Testis (tissue), 3 donors: Measurements from ENCODE around the gene RNF126. TPM values are rescaled to one million over a fixed set of nuclear protein-coding genes. Genes with fewer than 3 reads are reported as not detected.

Experiments used
- DNase-seq: peaks from one replicate; pipeline ENCODE4 v3.0.0-alpha.2; 2019
- H3K27ac ChIP-seq, 2 donors: fragments of 200-600 bp; sonication (generic); one replicate each; pipeline ENCODE4 v1.5.1; 2019
- H3K27me3 ChIP-seq: fragments of 200-600 bp; sonication (generic); one replicate; pipeline ENCODE4 v1.5.1; 2019
- H3K36me3 ChIP-seq: fragments of 200-600 bp; sonication (generic); one replicate; pipeline ENCODE4 v1.5.1; 2017; ENCODE audit warnings: low read depth; ENCODE audit errors: missing control alignments
- H3K4me1 ChIP-seq: fragments of 200-600 bp; sonication (generic); one replicate; pipeline ENCODE4 v1.5.1; 2019
- H3K4me3 ChIP-seq, 2 donors: fragments of 200-600 bp; sonication (generic); one replicate each; pipeline ENCODE4 v1.5.1; 2017 to 2019
- H3K9me3 ChIP-seq: fragments of 200-600 bp; sonication (generic); one replicate; pipeline ENCODE4 v1.5.1; 2017
- POLR2A ChIP-seq: fragments of 450-650 bp; IDR thresholded peaks from one replicate; pipeline ENCODE4 v1.6.1; 2017; ENCODE audit warnings: antibody characterized with exemption, mild to moderate bottlenecking, moderate library complexity
- WGBS, 2 donors: methylation state at CpG; one replicate each; pipeline ENCODE4 v1.1.5; 2018; 5-methylcytosine and 5-hydroxymethylcytosine counted together
- intact Hi-C: fragments of 100-400 bp; cut with DNase I; formaldehyde crosslinking; loops from one replicate; pipeline ENCODE4 v1.15.1; 2023; ENCODE audit warnings: low total_unique reads
- polyA plus RNA-seq: library from polyadenylated mRNA; stranded (reverse); fragments of 350-450 nt; fragmentation: Illumina TruSeq; extraction: RNeasy Lipid Tissue Mini Kit (QIAGEN cat#74804); gene quantifications from one replicate; pipeline ENCODE4 v1.2.3, GENCODE V29; 2014; ENCODE audit warnings: low read depth, low replicate concordance; ENCODE audit not compliant: insufficient read depth
- total RNA-seq, 2 donors: library from RNA; depleted of rRNA; stranded (reverse); fragments of >200 nt; gene quantifications; one replicate each; pipeline ENCODE4 v1.2.3, GENCODE V29; 2016
- TF ChIP-seq, protein P1 (sequence below), 3 experiments: fragments of 450-650 bp in 2 of 3; fragments of 200-600 bp in 1 of 3; sonication (generic) in 1 of 3; IDR thresholded peaks; one replicate each; pipeline ENCODE4 v1.5.1; 2016 to 2019; ENCODE audit warnings: antibody characterized with exemption in 3 of 3, mild to moderate bottlenecking in 2 of 3, moderate library complexity in 1 of 3

RNF126 gene
- total and polyA plus RNA-seq, 3 donors from 2014 or later: 107 to 158 (median 148) TPM

DNA sequence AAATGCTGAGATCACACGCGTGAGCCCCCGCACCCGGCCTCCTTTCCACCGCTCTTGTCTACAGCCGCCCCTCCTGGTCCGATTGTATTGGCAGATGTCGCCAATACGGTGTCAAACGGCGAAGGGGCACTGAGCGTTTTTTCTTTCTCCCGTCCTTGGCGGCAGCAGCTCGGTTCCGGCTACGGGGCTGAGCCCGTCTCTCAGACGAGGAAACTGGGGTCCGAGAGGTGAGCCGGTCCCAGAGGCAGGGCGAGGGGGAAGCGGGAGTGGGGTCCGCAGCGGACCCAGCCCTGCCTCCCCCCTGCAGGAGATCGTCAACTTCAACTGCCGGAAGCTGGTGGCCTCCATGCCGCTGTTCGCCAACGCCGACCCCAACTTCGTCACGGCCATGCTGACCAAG, 50.1 kb downstream of the RNF126 start:
- intact Hi-C loops: no loop called here
- Histone ChIP-seq H3K4me1 (peaks cover 17% of the 10 kb centered on the region), H3K27me3 (no peaks in the 10 kb centered on the region), H3K9me3 (no peaks in the 10 kb centered on the region), H3K4me3 (no peak overlapping the region), H3K27ac (no peak overlapping the region), H3K36me3 (no peaks in the 10 kb centered on the region)
- DNase-seq: no peak
- 72 to 78% methylated on average over 33 of the region's 33 CpGs for WGBS, 2 donors
- no peak for TF ChIP-seq POLR2A
- TF ChIP-seq, protein P1, sequence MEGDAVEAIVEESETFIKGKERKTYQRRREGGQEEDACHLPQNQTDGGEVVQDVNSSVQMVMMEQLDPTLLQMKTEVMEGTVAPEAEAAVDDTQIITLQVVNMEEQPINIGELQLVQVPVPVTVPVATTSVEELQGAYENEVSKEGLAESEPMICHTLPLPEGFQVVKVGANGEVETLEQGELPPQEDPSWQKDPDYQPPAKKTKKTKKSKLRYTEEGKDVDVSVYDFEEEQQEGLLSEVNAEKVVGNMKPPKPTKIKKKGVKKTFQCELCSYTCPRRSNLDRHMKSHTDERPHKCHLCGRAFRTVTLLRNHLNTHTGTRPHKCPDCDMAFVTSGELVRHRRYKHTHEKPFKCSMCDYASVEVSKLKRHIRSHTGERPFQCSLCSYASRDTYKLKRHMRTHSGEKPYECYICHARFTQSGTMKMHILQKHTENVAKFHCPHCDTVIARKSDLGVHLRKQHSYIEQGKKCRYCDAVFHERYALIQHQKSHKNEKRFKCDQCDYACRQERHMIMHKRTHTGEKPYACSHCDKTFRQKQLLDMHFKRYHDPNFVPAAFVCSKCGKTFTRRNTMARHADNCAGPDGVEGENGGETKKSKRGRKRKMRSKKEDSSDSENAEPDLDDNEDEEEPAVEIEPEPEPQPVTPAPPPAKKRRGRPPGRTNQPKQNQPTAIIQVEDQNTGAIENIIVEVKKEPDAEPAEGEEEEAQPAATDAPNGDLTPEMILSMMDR (IDR thresholded peaks at IDR 0.05): no peak

DNA sequence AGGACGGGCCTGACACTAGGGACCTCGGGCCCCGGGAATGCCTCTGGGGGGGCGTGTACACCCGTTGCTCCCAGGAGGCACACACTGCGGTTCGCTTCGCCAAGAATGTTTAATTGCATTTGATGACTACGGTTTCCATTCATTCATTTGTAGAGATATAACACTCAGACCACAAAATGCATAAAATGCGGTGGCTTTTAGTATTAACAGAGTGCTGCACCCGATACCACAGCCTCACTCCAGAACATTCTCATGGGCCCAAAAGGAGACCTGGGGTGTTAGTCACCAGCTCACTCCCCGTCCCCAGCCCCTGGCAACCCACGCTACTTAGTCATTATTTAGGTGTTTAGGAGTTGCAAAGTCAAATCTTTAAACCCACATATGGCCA, 51.5 kb downstream of the RNF126 start:
- H3K27ac ChIP-seq: peak overlapping the region in 1 of 2 donors; percentile 63
- H3K4me1 ChIP-seq: peaks cover 17% of the 10 kb centered on the region
- no peak for TF ChIP-seq POLR2A
- TF ChIP-seq, protein P1 (IDR thresholded peaks at IDR 0.05): no peak
- no peaks in the 10 kb centered on the region for H3K27me3 ChIP-seq
- 57 to 60% methylated on average over 13 of the region's 13 CpGs for WGBS, 2 donors
- H3K4me3 ChIP-seq: no peak overlapping the region
- H3K36me3 ChIP-seq: no peaks in the 10 kb centered on the region
- no peaks in the 10 kb centered on the region for H3K9me3 ChIP-seq
- intact Hi-C loops: no loop called here
- no peak for DNase-seq

DNA sequence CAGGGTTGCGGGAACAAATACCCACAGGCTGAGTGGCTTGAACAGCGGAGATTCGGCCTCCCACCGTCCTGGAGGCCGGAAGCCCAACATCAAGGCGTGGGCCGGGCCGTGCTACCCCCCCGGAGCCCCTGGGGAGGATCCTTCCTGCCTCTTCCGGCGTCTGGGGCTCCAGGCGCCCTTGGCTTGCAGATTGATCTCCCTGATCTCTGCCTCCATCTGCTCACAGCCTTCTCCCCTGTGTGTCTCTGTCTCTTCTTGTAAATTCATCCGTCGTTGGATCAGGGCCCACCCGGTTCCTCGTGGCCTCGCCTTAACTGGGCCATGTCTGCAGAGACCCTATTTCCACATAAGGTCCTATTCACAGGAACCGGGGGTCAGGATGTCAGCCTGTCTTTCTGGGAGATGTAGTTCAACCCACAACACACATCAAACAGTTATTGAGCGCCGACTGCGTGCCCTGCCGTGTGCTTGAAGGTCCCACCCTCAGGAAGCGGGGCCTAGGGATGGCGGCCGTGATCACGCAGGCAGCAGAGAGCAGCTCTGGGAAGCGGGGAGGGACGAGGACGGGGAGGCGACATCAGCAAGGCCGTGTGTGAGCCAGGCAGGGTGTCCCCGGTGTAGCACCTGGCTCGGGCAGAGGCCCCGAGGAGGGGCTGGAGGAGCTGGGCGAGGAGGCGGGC, 52.1 kb downstream of the RNF126 start:
- Histone ChIP-seq H3K4me3 (no peak overlapping the region), H3K27ac (peak overlapping the region in 1 of 2 donors; percentile 63), H3K36me3 (no peaks in the 10 kb centered on the region), H3K4me1 (peaks cover 17% of the 10 kb centered on the region), H3K9me3 (no peaks in the 10 kb centered on the region), H3K27me3 (no peaks in the 10 kb centered on the region)
- TF ChIP-seq, protein P1 (IDR thresholded peaks at IDR 0.05): no peak
- TF ChIP-seq POLR2A: no peak
- intact Hi-C loops: no loop called here
- WGBS, 2 donors: 26 to 36% methylated on average over 23 to 36 of the region's 36 CpGs
- peak; percentile 67 for DNase-seq

DNA sequence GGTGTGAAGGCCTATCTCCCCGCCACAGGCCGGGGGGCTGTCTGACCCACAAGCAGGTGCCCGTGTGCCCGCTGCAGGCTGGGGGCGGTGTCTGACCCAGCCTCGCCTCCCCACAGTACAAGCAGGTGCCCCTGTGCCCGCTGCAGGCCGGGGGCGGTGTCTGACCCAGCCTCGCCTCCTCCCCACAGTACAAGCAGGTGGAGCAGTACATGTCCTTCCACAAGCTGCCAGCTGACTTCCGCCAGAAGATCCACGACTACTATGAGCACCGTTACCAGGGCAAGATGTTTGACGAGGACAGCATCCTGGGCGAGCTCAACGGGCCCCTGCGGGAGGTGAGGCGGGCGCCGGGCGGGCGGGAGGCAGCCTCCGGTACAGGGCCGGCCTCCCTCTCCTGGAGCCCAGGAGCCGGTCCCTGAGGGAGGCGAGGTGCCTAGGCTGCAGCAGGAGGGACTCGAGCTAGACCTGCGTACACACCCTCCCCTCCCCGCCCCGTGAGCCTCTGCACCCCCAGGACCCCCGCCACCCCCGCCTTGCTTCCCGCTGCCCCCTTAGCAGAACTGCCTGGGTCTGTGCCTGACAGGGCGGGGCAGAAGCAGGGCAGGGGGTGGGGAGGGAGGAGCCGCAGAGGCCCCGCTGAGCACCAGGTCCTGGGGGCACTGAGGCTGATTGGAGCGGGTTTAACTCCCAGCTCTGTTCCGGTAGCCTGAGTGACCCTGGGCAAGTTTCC, 52.8 kb downstream of the RNF126 start:
- H3K4me3 ChIP-seq: no peak overlapping the region
- H3K27ac ChIP-seq: peak overlapping the region in 1 of 2 donors; percentile 63
- DNase-seq: peak; percentile 44
- 34 to 36% methylated on average over 11 to 38 of the region's 38 CpGs for WGBS, 2 donors
- H3K9me3 ChIP-seq: no peaks in the 10 kb centered on the region
- intact Hi-C loops: no loop called here
- peaks cover 17% of the 10 kb centered on the region for H3K4me1 ChIP-seq
- H3K27me3 ChIP-seq: no peaks in the 10 kb centered on the region
- no peaks in the 10 kb centered on the region for H3K36me3 ChIP-seq
- TF ChIP-seq POLR2A: no peak
- TF ChIP-seq, protein P1 (IDR thresholded peaks at IDR 0.05): no peak
